Skin epidermis (tissue), 12 donors: ENCODE data around the gene FOXP1.

Experiments used
- H3K27ac ChIP-seq, 21 experiments: fragments of 200-600 bp; sonication (generic) in 11 of 21; one replicate each; pipeline ENCODE4 v1.5.0; 2020; ENCODE audit warnings: mild to moderate bottlenecking in 3 of 21, inconsistent platforms in 2 of 21, moderate library complexity in 2 of 21
- H3K4me3 ChIP-seq, 7 experiments: fragments of 200-600 bp; sonication (generic) in 2 of 7; one replicate each; pipeline ENCODE4 v1.5.0; 2020; ENCODE audit warnings: inconsistent platforms in 2 of 7, mild to moderate bottlenecking in 2 of 7, moderate library complexity in 1 of 7

The FOXP1 gene

DNA sequence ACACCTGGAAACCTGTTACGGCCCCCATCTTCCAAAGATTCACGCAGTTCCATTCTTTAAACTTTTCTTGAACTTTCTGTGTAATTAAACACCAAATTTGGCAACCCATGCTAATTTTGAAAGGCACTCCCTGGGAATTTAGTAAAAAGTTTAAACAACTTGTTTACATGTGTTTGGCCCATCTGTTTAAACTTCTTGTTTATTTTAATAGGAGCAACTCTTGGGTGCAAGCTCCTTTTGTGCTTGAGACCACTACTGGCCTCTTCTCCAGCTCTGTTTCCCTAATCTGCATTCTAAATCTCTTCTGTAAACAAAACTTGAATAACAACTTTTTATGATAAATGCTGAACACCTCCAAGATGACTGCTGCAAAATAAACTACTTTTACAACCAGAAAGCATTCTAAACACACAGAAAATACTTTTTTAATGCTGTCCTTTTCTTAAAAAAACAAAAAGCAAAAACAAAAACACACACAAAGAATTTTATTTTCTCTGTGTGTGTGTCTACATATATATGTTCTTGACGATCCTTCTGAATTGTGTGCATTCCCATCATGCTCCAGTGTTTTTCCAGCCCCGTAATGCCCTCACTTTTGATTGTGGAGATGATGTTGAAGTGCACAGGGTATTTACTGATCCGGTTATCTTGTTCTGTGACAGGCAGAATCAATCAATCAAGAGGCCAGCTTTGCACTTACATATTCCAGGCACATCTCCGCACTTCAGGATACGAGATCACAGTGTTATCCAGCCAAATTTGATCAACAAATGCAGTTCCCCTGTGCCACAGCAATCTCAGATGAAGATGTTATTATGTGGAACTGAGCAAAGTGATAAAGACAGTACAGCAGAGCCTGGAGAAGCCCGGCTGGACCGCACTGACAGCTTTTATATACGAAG lies 416.9 kb downstream of the FOXP1 start:
- Histone ChIP-seq H3K4me3 (no peak overlapping the region), H3K27ac (no peak overlapping the region)

- no peak overlapping the region for H3K4me3 ChIP-seq
- H3K27ac ChIP-seq: no peak overlapping the region
Observed at GRCh38 chr3:71164881-71165280, 418.6 kb downstream of the FOXP1 start.

DNA sequence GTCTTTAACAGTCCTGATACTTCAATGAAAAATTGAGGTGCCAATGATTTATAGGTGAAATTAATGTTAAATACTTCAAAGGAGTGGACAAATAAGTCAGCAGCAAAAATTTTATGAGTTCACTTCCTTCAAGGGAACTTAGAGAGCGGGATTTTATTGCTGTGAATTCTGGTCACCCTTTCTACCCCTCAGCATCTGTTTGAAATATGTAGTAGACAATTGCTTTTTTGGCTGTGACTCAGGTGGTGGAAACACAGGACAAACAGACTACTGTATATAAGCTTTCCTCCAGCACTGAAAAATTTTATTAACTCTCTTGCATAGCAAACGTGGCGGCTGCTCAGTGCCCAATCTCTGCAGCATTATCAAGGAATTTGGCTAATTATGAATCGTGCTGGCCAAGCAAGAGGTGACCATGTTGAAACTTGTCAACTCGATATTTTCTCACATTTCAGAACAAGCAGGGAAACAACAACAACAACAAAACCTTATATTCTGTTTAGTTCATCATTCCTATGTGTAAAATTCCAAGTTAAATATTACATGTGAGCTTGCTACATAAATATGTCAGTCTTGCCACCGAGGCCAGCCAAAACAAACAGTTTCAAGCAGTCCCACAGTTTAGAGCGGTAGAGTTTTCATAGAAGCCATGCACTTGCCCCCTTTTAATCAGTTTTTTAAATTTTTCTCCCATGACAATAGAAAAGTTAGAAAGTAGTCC lies 420.2 kb downstream of the FOXP1 start:
- H3K27ac ChIP-seq: no peak overlapping the region
- H3K4me3 ChIP-seq: no peak overlapping the region

- Histone ChIP-seq H3K4me3 (no peak overlapping the region), H3K27ac (no peak overlapping the region)
Observed at GRCh38 chr3:71162221-71162620, 421.3 kb downstream of the FOXP1 start.

GRCh38 chr3:71160785-71161546 lies 422.6 kb downstream of the FOXP1 start:
- no peak overlapping the region for H3K27ac ChIP-seq
- H3K4me3 ChIP-seq: no peak overlapping the region

DNA sequence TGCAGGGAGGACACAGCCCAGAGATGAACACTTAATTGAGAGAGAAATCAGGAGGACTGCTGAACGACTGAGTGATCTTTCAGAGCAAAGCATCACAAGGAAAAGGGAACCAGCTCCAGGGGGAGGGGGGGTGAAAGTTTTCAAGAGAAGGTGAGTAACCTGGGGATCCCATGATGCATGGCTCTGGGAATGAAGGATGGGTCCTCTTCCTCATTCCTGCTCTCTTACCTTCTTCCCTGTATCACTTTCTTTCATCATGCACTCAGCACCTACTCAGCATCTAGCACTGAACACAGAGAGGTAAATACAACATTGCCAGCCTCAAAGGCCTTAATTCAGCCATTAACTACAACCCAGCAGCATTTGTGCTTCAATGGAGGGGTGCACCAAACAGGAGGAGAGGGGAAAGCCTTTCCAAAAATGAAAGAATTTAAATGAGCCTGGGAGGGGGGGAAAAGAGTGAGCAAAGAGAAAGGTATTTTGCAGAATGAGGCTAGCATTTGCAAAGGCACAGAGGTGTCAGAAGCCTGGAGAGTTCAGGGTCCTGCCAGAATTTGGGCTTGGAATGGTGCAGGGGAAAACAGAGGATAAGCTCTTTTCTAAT lies 427.4 kb downstream of the FOXP1 start:
- Histone ChIP-seq H3K4me3 (no peak overlapping the region), H3K27ac (no peak overlapping the region)

DNA sequence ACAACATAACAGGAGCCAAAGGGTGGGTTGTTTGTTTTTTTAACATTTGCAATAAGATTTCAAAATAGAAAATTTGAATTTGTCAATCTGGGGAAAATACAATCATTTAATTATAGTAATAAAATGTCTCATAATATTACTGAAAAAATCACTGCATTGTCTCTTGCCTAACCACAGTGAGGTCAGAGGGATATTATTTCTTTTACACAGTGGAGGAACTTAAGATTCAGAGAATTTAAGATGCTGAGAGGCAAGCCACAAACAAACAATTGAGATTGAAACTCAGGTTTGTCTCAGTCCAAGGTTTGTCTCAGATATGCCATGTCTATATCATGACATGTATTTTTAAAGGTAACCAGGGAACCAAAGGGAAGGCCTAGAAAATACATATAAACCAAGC lies 428.7 kb downstream of the FOXP1 start:
- Histone ChIP-seq H3K4me3 (no peak overlapping the region), H3K27ac (no peak overlapping the region)

- Histone ChIP-seq H3K4me3 (no peak overlapping the region), H3K27ac (no peak overlapping the region)
Observed at GRCh38 chr3:71153713-71154112, 429.8 kb downstream of the FOXP1 start.

DNA sequence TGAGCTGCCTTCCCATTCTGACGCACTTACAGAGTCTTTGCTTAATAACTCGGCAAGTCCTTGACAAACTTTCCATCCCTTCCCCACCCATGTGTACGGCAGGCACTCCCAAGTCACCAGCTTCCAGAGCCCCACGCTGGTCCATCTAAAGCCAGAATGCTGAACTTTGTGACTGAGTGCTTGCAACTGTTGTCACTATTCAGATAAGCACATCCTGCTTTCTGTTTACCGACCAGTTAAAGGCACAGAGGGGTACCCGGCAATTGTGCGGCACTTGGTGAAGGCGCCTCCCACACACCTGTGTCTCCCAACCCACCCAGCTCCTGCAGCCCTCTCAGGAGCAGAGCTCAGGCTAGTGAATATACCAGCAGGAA lies 430.6 kb downstream of the FOXP1 start:
- no peak overlapping the region for H3K27ac ChIP-seq
- H3K4me3 ChIP-seq: no peak overlapping the region

GRCh38 chr3:71152039-71152891 lies 431.3 kb downstream of the FOXP1 start:
- H3K27ac ChIP-seq: no peak overlapping the region

GRCh38 chr3:71149959-71150954 lies 433.3 kb downstream of the FOXP1 start:
- H3K27ac ChIP-seq: no peak overlapping the region
- H3K4me3 ChIP-seq: no peak overlapping the region

More at GRCh38 chr3:71152039-71152891, 431.3 kb downstream of the FOXP1 start:
- no peak overlapping the region for H3K4me3 ChIP-seq

GRCh38 chr3:71148455-71149060 lies 435.0 kb downstream of the FOXP1 start:
- H3K4me3 ChIP-seq: no peak overlapping the region
- no peak overlapping the region for H3K27ac ChIP-seq

GRCh38 chr3:71146673-71147072 lies 436.9 kb downstream of the FOXP1 start:
- Histone ChIP-seq H3K4me3 (no peak overlapping the region), H3K27ac (no peak overlapping the region)

DNA sequence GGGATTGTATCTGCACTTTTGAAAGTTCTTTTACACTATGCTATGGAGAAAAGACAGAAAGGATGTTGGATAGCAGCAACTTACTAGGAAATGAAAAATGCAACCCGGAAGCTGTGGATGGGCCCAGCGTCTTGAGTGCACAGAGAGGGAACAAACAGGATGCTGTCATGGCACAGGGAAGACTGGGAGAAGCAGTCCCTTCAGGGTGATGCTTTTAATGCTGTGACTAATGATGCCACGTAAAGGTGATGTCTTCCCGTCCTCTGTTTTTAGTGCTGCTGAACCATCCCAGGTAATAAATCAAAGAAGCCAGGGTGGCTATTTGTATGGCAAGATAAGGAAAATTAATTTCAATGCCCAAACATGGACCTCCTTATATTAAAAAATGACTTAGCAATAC lies 437.6 kb downstream of the FOXP1 start:
- Histone ChIP-seq H3K4me3 (no peak overlapping the region), H3K27ac (no peak overlapping the region)

DNA sequence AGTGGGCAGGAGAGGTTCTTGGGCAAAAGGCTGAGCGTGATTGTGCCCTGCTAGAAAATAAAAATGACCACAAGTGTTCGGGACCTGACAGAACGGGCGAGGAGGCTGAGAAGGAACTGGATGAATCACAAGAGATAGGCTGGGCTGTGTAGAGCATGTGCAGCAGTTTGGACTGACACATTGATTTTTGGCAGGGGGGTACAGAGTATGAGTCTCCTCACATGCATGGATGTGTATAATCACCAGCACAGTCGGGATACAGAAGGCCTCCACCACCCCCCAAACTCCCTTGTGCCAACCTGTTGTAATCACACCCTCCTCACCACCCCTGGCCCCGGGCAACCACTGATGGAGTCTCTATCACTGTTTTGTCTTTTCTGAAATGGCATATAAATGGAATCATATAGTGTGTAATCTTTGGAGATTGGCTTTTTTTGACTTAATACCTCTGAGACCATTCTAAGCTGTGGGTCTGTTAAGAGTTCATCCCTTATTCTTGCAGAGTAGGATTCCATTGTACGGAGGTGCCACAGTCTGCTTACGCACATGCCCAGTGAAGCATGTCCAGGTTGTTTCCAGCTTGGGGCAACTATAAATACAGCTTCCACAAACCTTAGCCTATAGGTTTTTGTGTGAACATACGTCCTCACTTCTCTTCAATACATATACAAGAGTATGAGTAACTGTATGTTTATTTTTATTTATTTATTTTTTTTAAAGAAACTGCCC lies 438.8 kb downstream of the FOXP1 start:
- Histone ChIP-seq H3K27ac (no peak overlapping the region), H3K4me3 (no peak overlapping the region)

- Histone ChIP-seq H3K4me3 (no peak overlapping the region), H3K27ac (no peak overlapping the region)
Observed at GRCh38 chr3:71143493-71143892, 440.0 kb downstream of the FOXP1 start.
